HepG2 (cell line): ENCODE measurements around the gene TUBGCP6. TPM values are rescaled to one million over a fixed set of nuclear protein-coding genes. Genes with fewer than 3 reads are reported as not detected.

Source experiments
- AKAP8 ChIP-seq: sonication (generic); formaldehyde crosslinking; IDR thresholded peaks from 2 replicates; pipeline ENCODE4 v1.5.1; 2020; ENCODE audit warnings: mild to moderate bottlenecking, missing genetic modification reagents
- BORCS8-MEF2B ChIP-seq: sonication (generic); formaldehyde crosslinking; IDR thresholded peaks from 2 replicates; pipeline ENCODE4 v1.8.0; 2022; ENCODE audit warnings: mild to moderate bottlenecking, missing genetic modification reagents
- CBFB ChIP-seq: sonication (generic); formaldehyde crosslinking; IDR thresholded peaks from 2 replicates; pipeline ENCODE4 v1.4.0; 2020; ENCODE audit warnings: missing genetic modification reagents
- CREB3 ChIP-seq: sonication (generic); formaldehyde crosslinking; IDR thresholded peaks from 2 replicates; pipeline ENCODE4 v1.5.0; 2020; ENCODE audit warnings: missing genetic modification reagents
- CREBL2 ChIP-seq: sonication (generic); formaldehyde crosslinking; IDR thresholded peaks from 2 replicates; pipeline ENCODE4 v1.8.1; 2023; ENCODE audit warnings: missing genetic modification reagents, mild to moderate bottlenecking, borderline replicate concordance
- DNMT3B ChIP-seq: conservative IDR thresholded peaks from 2 replicates; pipeline ENCODE4 v1.6.1; 2016; ENCODE audit warnings: missing biosample characterization, control low read depth
- FOXO4 ChIP-seq: sonication (generic); formaldehyde crosslinking; conservative IDR thresholded peaks from 2 replicates; pipeline ENCODE4 v1.8.1; 2023; ENCODE audit warnings: missing genetic modification reagents
- HMGXB4 ChIP-seq, 2 experiments: sonication (generic) in 1 of 2; formaldehyde crosslinking in 1 of 2; IDR thresholded peaks; 2 replicates each; pipeline versions ENCODE4 v1.4.0 to v1.6.1; 2018 to 2020; ENCODE audit warnings: missing genetic modification reagents in 2 of 2, borderline replicate concordance in 1 of 2, low read depth in 1 of 2, mild to moderate bottlenecking in 1 of 2, missing biosample characterization in 1 of 2
- HOXA3 ChIP-seq: sonication (generic); formaldehyde crosslinking; IDR thresholded peaks from 2 replicates; pipeline ENCODE4 v1.5.0; 2020; ENCODE audit warnings: missing genetic modification reagents
- HOXA7 ChIP-seq: sonication (generic); formaldehyde crosslinking; IDR thresholded peaks from 2 replicates; pipeline ENCODE4 v1.8.1; 2022; ENCODE audit warnings: mild to moderate bottlenecking, missing genetic modification reagents, moderate library complexity
- TP53 ChIP-seq: sonication (generic); formaldehyde crosslinking; conservative IDR thresholded peaks from 2 replicates; pipeline ENCODE4 v1.4.0; 2020; ENCODE audit warnings: missing genetic modification reagents
- ZBTB40 ChIP-seq, 2 experiments: fragments of 450-650 bp in 1 of 2; sonication (generic) in 1 of 2; formaldehyde crosslinking in 1 of 2; IDR thresholded peaks; 2 replicates each; pipeline versions ENCODE4 v1.6.1 to v1.8.0; 2016 to 2022; ENCODE audit warnings: antibody characterized with exemption in 1 of 2, mild to moderate bottlenecking in 1 of 2, missing genetic modification reagents in 1 of 2
- ZNF772 ChIP-seq: sonication (generic); formaldehyde crosslinking; IDR thresholded peaks from 2 replicates; pipeline ENCODE4 v1.5.0; 2020; ENCODE audit warnings: mild to moderate bottlenecking, missing genetic modification reagents
- ZSCAN31 ChIP-seq: sonication (generic); formaldehyde crosslinking; IDR thresholded peaks from 2 replicates; pipeline ENCODE4 v1.5.0; 2020; ENCODE audit warnings: low read depth, mild to moderate bottlenecking, missing genetic modification reagents
- polyA plus RNA-seq, 8 experiments: library from polyadenylated mRNA; depleted of rRNA in 3 of 8; stranded (reverse) in 7 of 8; unstranded in 1 of 8; fragments of >200 nt; fragmentation: Illumina TruSeq in 4 of 8; extraction: Trizol in 4 of 8; gene quantifications; 2 replicates each; pipeline versions ENCODE4 v1.2.1 to v1.2.3, GENCODE V29; 2011 to 2016; ENCODE audit warnings: low read depth in 4 of 8, missing spikeins in 1 of 8, mixed read lengths in 1 of 8; ENCODE audit not compliant: insufficient read depth in 1 of 8
- total RNA-seq, 5 experiments: library from RNA; depleted of rRNA; stranded (reverse); fragments of >200 nt; fragmentation: Illumina TruSeq; extraction: Trizol; gene quantifications; 2 replicates each; pipeline ENCODE4 v1.2.3, GENCODE V29; 2016; ENCODE audit warnings: low read depth in 1 of 5

TUBGCP6 gene
- total and polyA plus RNA-seq, 2 of the 13 experiments (the other 11 are each of a cell fraction or from before 2014, with no cell fraction given) = 14.6 to 15.7 TPM

- TF ChIP-seq HMGXB4 (CRISPR knock-in tag; IDR thresholded peaks at IDR 0.05; ENCODE audit: borderline replicate concordance in 1 of 2, low read depth in 1 of 2) (peak in 1 of 2 experiments; percentile 90), TP53 (no peak), CREBL2 (CRISPR knock-in tag) (peak; percentile 81; the same call in 1 of the 2 replicates), CBFB (CRISPR knock-in tag) (peak; percentile 84), ZNF772 (CRISPR knock-in tag) (peak; percentile 67), BORCS8-MEF2B (CRISPR knock-in tag) (peak; percentile 84), DNMT3B (CRISPR knock-in tag) (no peak), CREB3 (peak; percentile 58; the same call in 1 of the 2 replicates), AKAP8 (CRISPR knock-in tag) (0 out of 2 replicates have a peak, but pooled peaks have one; percentile 72), HOXA7 (no peak), HOXA3 (CRISPR knock-in tag) (peak; percentile 100), FOXO4 (CRISPR knock-in tag) (no peak), ZBTB40 (IDR thresholded peaks at IDR 0.05) (peak; percentile 80), ZBTB40 (CRISPR knock-in tag; IDR thresholded peaks at IDR 0.05) (no peak), ZSCAN31 (peak; percentile 84)
Measured at GRCh38 chr22:50244420-50245213, at the start of gene TUBGCP6 (continued).
